SH-SY5Y (cell line): ENCODE measurements around the gene SRP19.

Experiments used
- GATA2 ChIP-seq: IDR thresholded peaks from 2 replicates; pipeline ENCODE4 v1.6.1; 2011; ENCODE audit warnings: mild to moderate bottlenecking, low read depth, low read length
- GATA3 ChIP-seq: IDR thresholded peaks from 2 replicates; pipeline ENCODE4 v1.6.1; 2011; ENCODE audit warnings: low read depth, mild to moderate bottlenecking, low read length, moderate library complexity

DNA sequence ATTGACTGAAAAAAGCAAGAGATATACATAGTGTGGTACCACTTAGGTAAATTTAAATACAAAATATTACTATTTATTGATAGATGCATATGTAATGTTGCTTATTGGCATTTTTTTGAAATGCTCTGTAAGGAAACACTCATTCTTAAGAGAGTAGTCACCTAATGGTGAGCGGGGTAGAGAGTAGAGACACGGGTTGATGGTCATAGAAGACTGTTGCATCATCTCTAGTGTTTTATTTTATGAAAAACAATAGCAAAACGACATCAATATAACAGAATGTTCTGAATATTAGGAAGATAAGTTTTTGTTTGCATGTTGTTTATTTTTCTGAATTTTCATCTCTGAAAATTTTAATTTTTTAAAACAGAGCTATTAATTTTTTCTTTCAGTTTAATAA lies 4.0 kb downstream of the SRP19 start:
- TF ChIP-seq GATA2 (no peak), GATA3 (no peak)
